Stimulated activated naive CD8-positive, alpha-beta T cell treated with anti-CD3 and anti-CD28 coated beads, Interleukin-15, Interleukin-2, amounts not matched to agents 100 ng/mL and 50 ng/mL, for 24 hours (primary cell): ENCODE results near the gene HAPSTR1.
A peak's percentile ranks its signal among the peaks of the same experiment; 100 is the strongest.
"Not testable (repeated sequence)": the region's sequence is repeated elsewhere in the genome, so short reads cannot be mapped to it uniquely, and the experiment has no call there.

ENCODE experiments used
- H3K27ac Mint-ChIP-seq: one replicate; pipeline ENCODE4 v1.8.0; 2021; ENCODE audit warnings: mild to moderate bottlenecking, mixed read lengths
- H3K27me3 Mint-ChIP-seq: one replicate; pipeline ENCODE4 v1.8.0; 2021; ENCODE audit warnings: mixed read lengths
- H3K36me3 Mint-ChIP-seq: one replicate; pipeline ENCODE4 v1.8.0; 2021; ENCODE audit warnings: low read depth, mixed read lengths
- H3K4me1 Mint-ChIP-seq: one replicate; pipeline ENCODE4 v1.8.0; 2021; ENCODE audit warnings: low read depth, mixed read lengths
- H3K4me3 Mint-ChIP-seq: one replicate; pipeline ENCODE4 v1.8.0; 2021; ENCODE audit warnings: mild to moderate bottlenecking, mixed read lengths
- H3K9me3 Mint-ChIP-seq: one replicate; pipeline ENCODE4 v1.8.0; 2021; ENCODE audit warnings: mixed read lengths

HAPSTR1 gene

GRCh38 chr16:9081843-9082242 lies 9.6 kb upstream of the HAPSTR1 start:
- no peak overlapping the region for H3K4me3 Mint-ChIP-seq
- H3K9me3 Mint-ChIP-seq: peaks cover 11% of the 10 kb centered on the region
- H3K36me3 Mint-ChIP-seq: peaks cover 18% of the 10 kb centered on the region
- peaks cover 42% of the 10 kb centered on the region for H3K4me1 Mint-ChIP-seq
- H3K27me3 Mint-ChIP-seq: no peaks in the 10 kb centered on the region
- H3K27ac Mint-ChIP-seq: no peak overlapping the region

GRCh38 chr16:9082422-9082821 lies 9.0 kb upstream of the HAPSTR1 start:
- H3K27me3 Mint-ChIP-seq: no peaks in the 10 kb centered on the region
- peaks cover 10% of the 10 kb centered on the region for H3K9me3 Mint-ChIP-seq
- H3K4me3 Mint-ChIP-seq: no peak overlapping the region
- H3K36me3 Mint-ChIP-seq: peaks cover 16% of the 10 kb centered on the region
- H3K27ac Mint-ChIP-seq: no peak overlapping the region
- H3K4me1 Mint-ChIP-seq: peaks cover 36% of the 10 kb centered on the region

GRCh38 chr16:9087733-9088132 lies 3.7 kb upstream of the HAPSTR1 start:
- not testable (repeated sequence) for H3K4me3 Mint-ChIP-seq, H3K36me3 Mint-ChIP-seq, H3K27ac Mint-ChIP-seq, H3K9me3 Mint-ChIP-seq, H3K27me3 Mint-ChIP-seq
- peaks cover 15% of the 10 kb centered on the region for H3K4me1 Mint-ChIP-seq

DNA sequence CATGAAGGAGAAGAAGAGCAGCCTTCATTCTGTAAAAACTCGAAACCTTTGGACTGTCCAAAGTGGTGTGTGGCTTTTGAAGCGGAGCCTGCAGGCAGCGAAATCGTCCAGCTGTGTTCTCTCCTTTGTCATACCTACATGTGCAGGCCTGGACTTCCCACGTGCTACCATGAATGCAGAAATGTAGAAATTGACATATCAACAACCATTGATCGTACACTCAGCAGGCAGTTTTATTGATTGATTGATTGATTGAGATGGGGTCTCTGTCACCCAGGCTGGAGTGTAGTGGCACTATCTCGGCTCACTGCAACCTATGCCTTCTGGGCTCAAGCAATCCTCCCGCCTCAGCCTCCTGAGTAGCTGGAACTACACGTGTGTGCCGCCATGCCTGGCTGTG lies 2.6 kb upstream of the HAPSTR1 start:
- no peaks in the 10 kb centered on the region for H3K27me3 Mint-ChIP-seq
- no peak overlapping the region for H3K4me3 Mint-ChIP-seq
- no peaks in the 10 kb centered on the region for H3K9me3 Mint-ChIP-seq
- no peak overlapping the region for H3K27ac Mint-ChIP-seq
- peaks cover 24% of the 10 kb centered on the region for H3K4me1 Mint-ChIP-seq
- H3K36me3 Mint-ChIP-seq: peaks cover 14% of the 10 kb centered on the region

DNA sequence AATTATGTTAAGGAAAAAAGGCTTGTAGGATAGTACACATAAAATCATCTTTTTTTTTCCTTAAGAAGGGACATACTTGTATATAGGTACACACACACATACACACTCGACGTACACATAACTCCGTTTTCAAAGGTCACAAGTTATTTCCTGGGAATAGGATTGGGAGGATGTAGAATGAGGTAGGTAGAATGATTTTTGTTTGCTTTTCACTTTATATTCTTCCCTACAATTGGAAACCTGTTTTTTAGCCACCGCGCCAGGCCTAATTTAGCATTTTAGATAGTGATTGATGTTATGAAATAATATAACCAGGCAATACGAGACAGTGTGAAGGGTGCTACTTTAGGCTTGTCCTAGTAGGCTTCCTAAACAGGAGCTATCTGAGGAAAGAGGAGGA lies 1.8 kb upstream of the HAPSTR1 start:
- H3K27ac Mint-ChIP-seq: peak overlapping the region; percentile 94
- no peaks in the 10 kb centered on the region for H3K27me3 Mint-ChIP-seq

GRCh38 chr16:9090101-9090959 lies 1.1 kb upstream of the HAPSTR1 start:
- Mint-ChIP-seq H3K4me1 (peaks cover 29% of the 10 kb centered on the region), H3K27me3 (no peaks in the 10 kb centered on the region), H3K9me3 (no peaks in the 10 kb centered on the region), H3K27ac (peak overlapping the region; percentile 96), H3K36me3 (peaks cover 29% of the 10 kb centered on the region), H3K4me3 (peak overlapping the region; percentile 82)

More for the DNA sequence above, 1.8 kb upstream of the HAPSTR1 start:
- Mint-ChIP-seq H3K4me1 (peaks cover 29% of the 10 kb centered on the region), H3K36me3 (peaks cover 22% of the 10 kb centered on the region), H3K4me3 (peak overlapping the region; percentile 82), H3K9me3 (no peaks in the 10 kb centered on the region)

DNA sequence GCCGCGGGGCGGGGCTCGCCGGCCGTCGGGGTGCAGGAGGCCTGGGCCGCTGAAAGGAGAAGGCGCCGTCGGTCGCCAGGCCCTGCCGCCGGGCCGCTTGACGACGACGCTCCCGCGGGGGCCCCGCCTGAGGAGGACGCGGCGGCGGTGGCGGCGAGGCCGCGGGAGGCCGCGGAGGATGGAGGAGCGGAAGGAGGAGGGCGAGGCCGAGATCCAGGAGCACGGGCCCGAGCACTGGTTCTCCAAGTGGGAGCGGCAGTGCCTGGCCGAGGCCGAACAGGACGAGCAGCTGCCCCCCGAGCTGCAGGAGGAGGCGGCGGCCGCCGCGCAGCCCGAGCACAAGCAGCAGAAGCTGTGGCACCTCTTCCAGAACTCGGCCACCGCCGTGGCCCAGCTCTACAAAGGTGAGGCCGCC lies 430 bp downstream of the HAPSTR1 start:
- Mint-ChIP-seq H3K27ac (no peak overlapping the region), H3K9me3 (no peaks in the 10 kb centered on the region), H3K4me1 (peaks cover 41% of the 10 kb centered on the region), H3K27me3 (no peaks in the 10 kb centered on the region), H3K4me3 (peak overlapping the region; percentile 58), H3K36me3 (peaks cover 41% of the 10 kb centered on the region)

GRCh38 chr16:9092282-9092977 lies 986 bp downstream of the HAPSTR1 start:
- Mint-ChIP-seq H3K4me1 (peaks cover 45% of the 10 kb centered on the region), H3K36me3 (peaks cover 44% of the 10 kb centered on the region), H3K27ac (peak overlapping the region; percentile 97), H3K9me3 (no peaks in the 10 kb centered on the region), H3K27me3 (no peaks in the 10 kb centered on the region), H3K4me3 (peak overlapping the region; percentile 98)

DNA sequence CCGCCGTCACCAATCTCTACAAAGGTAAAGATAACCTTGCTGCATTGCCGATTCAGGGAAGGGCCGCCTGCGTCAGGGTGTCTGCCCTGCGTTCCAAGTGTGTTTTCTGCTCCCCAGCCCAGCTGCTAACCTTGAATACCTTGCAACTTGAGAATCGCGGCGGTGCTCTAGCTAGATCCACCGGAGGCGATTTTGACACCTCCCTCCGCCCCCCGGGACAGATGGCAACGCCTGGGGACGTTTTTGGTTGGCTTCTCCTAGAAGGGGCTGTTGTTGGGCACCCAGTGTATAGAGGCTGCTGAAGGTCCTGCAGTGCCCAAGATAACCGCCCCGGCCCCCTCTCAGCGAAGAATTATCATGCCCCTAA lies 1.5 kb downstream of the HAPSTR1 start:
- peak overlapping the region; percentile 98 for H3K4me3 Mint-ChIP-seq
- H3K36me3 Mint-ChIP-seq: peaks cover 49% of the 10 kb centered on the region
- peaks cover 50% of the 10 kb centered on the region for H3K4me1 Mint-ChIP-seq
- no peaks in the 10 kb centered on the region for H3K9me3 Mint-ChIP-seq
- H3K27me3 Mint-ChIP-seq: no peaks in the 10 kb centered on the region
- peak overlapping the region; percentile 97 for H3K27ac Mint-ChIP-seq

GRCh38 chr16:9094011-9094846 lies 2.8 kb downstream of the HAPSTR1 start:
- peak overlapping the region; percentile 78 for H3K27ac Mint-ChIP-seq
- H3K4me3 Mint-ChIP-seq: peak overlapping the region; percentile 98
- peaks cover 61% of the 10 kb centered on the region for H3K36me3 Mint-ChIP-seq
- peaks cover 63% of the 10 kb centered on the region for H3K4me1 Mint-ChIP-seq
- H3K27me3 Mint-ChIP-seq: no peaks in the 10 kb centered on the region
- H3K9me3 Mint-ChIP-seq: no peaks in the 10 kb centered on the region

DNA sequence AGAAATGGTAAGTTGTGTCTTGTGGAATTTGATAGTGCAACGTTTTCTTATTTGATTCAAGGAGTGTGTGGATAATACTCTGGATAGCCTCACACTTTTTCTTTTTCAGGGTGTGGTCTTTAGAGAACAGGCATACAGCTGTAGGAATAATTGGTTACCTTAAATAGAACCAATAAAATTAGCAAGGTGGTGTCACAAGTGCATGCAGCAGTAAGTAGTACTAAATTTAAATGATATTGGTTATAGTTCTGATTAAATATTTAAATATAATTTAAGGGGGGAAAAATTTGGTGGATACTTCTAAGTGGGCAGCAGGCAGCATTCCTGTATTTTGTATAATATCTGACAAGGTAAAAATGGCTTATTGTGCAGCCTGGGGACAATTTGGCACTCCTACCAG lies 3.7 kb downstream of the HAPSTR1 start:
- Mint-ChIP-seq H3K9me3 (no peaks in the 10 kb centered on the region), H3K36me3 (peaks cover 70% of the 10 kb centered on the region), H3K27me3 (no peaks in the 10 kb centered on the region), H3K4me1 (peaks cover 66% of the 10 kb centered on the region), H3K4me3 (peak overlapping the region; percentile 98), H3K27ac (peak overlapping the region; percentile 50)

GRCh38 chr16:9095656-9096397 lies 4.4 kb downstream of the HAPSTR1 start:
- H3K4me3 Mint-ChIP-seq: peak overlapping the region; percentile 98
- H3K4me1 Mint-ChIP-seq: peaks cover 73% of the 10 kb centered on the region
- H3K27ac Mint-ChIP-seq: peak overlapping the region; percentile 50
- no peaks in the 10 kb centered on the region for H3K27me3 Mint-ChIP-seq
- peaks cover 77% of the 10 kb centered on the region for H3K36me3 Mint-ChIP-seq
- H3K9me3 Mint-ChIP-seq: no peaks in the 10 kb centered on the region

DNA sequence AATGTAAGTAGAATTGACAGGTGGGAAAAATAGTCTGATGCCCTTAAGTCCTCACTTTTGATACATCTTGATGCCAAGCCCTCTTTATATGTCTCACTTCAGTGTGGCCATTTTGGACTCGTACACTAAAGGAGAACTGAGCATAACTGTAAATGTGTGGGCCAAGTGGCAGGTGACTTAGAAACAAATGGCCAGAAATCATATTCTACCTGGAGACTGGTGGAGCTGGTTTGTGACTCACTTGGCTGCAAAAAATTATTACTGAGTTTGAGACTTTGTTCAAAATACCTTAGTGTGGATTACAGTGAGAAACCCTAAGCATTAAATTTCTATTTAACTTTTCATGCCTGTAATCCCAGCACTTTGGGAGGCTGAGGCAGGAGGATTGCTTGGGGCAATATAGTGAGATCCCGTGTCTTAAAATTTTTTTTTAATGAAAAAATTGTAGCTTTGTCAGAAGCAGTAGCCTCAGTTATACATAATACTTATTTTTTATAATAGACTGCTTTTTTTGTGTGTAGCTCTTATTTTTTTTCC lies 5.0 kb downstream of the HAPSTR1 start:
- Mint-ChIP-seq H3K9me3 (no peaks in the 10 kb centered on the region), H3K4me1 (peaks cover 79% of the 10 kb centered on the region), H3K36me3 (peaks cover 83% of the 10 kb centered on the region), H3K27ac (peak overlapping the region; percentile 50), H3K4me3 (peak overlapping the region; percentile 98), H3K27me3 (no peaks in the 10 kb centered on the region)
